ENCODE data around the gene CEP104.

DNA sequence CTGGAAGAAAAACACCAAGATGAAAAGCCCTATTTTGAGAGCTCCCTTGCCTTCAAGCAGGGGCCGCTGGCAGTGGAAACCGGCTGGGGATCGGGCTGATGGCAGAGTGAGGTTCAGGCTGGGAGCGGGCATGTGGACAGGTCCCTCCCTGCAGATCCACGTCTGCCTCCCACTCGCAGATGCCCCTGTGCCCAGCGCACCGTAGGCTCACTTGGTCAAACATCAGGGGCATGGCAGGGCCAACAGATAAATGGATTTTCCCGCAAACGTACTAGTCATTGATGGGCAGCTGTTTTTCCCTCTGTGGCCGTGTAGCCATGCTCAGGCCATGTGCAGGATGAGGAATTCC is 49.6 kb upstream of the CEP104 start:
- no peak for TF ChIP-seq CTBP1 (IDR thresholded peaks at IDR 0.05; ENCODE audit: borderline replicate concordance)
- no peak for TF ChIP-seq NFRKB (IDR thresholded peaks at IDR 0.05)
- no peak for TF ChIP-seq FOXM1 (IDR thresholded peaks at IDR 0.05; ENCODE audit: borderline replicate concordance)
- no peak for TF ChIP-seq L3MBTL2 (conservative IDR thresholded peaks at IDR 0.05)
